UCSD-AML1 (cell line): ENCODE results near the gene ELF3.
"Not testable (repeated sequence)": the region's sequence is repeated elsewhere in the genome, so short reads cannot be mapped to it uniquely, and the experiment has no call there.

Experiments used
- DNase-seq: peaks from one replicate; lab custom pipeline; 2025; ENCODE audit not compliant: unreplicated experiment; lab: John Stamatoyannopoulos, UW

ELF3 gene

DNA sequence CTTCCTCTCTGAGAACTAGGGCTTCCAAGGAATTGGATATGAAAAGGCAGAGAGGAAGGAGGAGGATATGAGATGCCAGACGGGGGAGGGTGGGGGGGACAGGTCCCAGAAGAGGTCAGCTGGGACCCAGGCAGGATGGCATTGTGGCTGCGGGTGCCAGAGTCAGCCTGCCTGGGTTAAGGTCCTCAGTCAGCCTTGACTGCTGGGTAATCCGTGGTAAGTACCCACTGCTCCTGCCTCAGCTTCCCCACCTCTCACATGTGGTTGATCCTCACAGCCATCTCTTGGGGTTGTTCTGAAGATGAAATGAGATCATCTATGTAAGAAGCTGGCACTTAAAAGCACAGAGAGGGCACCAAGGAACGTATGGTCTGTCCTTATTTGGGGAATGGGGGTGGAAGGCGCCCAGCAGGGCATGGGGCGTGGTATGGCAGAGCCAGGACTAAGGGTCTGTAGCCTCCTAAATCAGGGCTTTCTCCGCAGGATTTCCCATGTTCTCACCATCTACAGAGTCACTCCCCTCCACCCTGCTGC lies 23.8 kb downstream of the ELF3 start:
- no peak for DNase-seq

DNA sequence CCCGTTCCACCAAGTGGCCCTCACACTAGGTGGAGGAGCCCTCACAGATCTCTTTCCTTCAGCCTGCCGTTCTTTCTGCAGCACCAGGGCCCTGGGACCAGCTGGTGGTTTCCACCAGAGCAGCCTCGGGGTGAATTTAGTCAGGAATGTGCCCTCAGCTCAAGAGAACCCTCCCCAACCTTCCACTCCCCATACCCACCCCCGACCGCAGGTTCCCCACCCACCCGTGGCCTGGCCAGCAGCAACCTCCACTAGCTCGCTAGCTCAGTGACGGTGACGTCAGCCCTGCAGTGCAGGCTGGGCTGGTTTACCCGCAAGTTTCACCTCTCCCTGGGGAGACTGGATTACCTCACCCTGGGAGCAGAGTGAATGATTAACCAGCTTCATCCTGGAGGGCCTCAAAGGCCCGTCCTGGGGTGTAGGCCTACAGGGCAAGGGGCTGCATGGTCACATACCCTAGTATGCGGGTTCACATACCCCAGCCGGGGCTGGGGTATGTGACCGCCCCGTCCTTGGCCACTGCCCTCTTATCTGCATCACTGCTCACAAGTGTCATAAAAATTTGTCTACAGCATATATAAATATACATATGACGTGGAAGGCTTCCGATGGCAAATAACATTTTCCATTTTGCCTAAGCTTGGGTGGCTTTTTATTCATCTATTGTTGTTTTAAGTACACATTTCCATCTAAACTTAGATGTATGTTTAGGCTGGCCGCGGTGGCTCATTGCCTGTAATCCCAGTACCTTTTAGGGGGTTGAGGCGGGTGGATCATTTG lies 24.5 kb downstream of the ELF3 start:
- no peak for DNase-seq

DNA sequence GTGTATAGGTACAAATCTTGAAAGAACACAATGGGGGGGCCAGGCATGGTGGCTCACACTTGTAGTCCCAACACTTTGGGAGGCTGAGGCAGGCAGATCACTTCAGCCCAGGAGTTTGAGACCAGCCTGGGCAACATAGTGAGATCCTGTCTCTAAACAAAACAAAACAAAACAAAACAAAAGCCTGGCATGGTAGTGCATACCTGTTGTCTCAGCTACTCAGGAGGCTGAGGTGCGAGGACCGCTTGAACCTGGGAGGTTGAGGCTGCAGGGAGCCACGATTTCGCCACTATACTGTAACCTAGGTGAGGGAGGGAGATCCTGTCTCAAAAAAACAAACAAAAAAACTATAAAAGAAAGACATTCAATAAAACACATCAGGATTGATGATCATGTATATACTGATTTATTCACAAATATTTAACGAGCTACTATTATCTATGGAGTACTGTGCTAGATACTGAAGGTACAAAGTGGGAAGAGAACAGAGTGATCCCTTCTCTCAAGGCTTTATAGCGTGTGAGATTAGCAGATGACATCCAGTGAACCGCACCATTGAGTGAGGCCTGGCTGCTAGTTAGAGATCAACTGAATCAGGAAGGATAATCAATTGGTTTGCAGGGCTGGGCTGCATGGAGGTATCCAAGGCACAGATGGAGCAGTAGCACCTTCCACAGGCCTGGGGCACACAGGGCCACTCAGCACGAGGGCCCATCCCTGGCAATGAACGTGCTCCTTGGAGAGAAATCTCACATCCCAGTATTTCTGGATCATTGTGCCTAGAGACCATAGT lies 26.4 kb downstream of the ELF3 start:
- no peak for DNase-seq

DNA sequence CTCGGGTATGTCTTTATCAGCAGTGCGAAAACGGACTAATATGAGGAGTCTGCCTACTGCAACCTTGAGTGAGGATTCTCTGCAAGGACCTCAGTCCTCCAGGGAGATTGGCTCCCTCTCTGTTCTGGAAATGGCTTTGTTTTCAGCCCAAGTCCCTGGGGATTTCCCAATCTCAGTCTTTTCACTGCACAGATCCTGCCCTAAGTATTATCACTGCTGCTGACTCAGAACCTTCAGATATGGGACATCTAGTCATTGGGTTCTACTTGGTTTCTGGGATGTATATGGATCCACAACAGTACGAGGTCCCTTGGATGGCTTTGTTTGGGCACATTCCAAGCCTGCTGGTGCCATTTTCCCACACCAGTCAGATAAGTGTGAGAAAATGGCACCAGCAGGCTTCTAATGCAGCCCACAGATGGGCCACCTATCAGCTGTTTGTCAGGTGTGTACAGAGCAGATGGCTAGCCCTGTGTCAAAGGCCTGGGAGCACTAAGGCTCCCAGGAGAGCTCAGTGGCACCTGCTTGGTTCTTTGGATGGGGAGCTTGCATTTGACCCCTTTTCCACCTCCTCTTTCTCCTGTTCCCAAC lies 27.4 kb downstream of the ELF3 start:
- DNase-seq: no peak

DNA sequence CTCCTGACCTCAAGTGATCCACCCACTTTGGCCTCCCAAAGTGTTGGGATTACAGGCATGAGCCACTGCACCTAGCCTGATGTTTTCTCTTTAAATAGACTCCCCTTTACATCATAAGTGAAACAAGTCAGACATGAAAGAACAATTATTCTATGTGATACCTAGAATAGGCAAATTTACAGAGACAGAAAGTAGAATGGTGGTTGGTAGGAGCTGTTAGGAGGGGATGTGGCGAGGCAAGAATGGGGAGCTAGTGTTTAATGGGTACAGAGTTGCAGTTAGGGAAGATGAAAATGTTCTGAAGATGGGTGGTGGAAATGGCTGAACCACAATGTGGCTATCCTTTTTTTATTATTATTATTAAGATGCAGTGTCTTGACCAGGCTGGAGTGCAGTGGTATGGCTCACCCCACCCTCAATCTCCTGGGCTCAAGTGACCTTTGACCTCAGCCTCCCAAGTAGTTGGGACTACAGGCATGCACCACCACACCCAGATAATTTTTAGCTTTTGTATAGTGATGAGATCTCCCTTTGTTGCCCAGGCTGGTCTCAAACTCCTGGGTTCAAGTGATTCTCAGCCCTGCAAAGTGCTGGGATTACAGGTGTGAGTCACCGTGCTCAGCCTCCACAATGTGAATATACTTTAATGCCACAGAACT lies 28.4 kb downstream of the ELF3 start:
- no peak for DNase-seq

DNA sequence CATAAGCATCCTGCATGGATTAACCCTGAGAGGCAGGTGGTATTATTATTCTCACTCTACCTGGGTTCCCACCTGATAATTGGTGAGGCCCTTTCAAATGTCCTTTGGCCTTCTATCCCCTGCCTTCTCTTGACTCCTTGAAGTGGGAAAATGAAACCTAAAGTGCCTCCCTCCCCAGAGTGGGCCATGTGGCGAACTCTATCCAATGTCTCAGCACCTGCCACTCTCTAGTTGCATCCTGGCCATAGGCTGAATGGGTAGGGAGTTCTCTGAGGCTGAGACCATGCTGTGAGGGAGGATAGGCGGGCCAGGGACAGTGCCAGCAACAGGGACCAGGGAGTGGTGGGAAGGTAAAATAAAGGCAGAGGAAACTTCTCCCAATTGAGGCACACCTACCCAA lies 35.3 kb downstream of the ELF3 start:
- DNase-seq: no peak

DNA sequence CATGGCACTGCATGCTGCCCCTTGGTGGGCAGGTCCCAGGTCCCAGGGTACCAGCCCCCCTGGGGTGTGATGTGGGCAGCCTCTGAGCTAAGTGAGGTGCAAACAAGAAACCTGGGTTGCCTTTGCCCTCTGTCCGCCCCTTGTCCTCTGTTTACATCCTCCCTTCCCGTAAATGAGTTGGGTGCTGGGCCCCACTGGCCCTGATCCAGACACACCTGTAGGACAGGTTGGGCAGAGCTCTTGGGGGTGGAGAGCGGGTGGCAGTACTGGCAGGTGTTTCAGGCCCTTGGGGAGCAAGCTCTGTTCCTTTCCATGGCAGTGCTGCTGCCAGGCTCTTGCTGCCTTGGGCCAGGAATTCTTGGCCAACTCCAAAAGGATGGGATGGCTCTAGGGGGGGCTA lies 35.8 kb downstream of the ELF3 start:
- DNase-seq: no peak

DNA sequence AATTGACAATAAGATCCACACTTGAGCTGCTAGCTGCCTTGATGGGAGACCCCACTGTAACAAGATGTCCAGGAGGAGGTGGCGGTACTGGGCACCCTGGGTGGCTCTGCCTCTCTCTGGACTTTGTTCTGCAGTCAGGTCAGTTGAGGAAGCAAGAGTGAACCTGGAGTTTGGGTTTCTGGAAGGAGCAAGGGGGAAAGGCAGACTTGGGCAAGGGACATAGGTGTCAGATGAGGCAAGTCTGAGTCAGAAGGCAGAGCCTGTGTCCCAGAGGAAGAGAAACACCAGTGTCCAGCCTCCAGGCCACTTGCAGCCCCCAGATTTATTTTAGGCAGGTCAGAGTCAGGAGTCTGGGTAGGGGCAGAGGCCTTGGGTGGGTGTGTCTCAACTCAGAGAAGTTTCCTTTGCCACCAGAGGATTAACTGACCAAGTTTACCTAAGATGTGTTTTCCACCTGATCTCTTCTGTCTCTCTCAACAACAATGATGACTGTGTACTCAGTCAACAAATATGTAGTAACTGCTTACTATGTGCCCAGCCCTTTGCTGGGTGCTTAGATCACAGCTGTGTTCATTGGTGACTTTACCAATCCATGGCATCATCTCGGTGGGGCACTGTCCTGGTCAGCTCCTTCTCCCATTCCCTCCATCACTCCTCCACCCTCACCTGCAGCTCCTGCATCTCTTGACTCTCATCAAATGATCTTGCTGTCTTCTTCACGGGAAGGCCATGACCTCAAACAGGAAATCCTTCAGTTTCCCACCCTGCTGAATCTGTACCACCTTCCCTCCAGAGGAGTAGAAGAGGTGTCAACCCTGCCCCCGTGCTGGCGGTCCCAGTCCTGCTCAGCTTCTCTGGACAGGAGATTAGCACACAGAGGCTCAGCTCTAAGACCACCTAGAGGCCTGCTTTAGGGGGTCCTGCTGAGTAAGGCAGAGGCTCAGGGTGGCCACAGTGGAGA lies 36.6 kb downstream of the ELF3 start:
- no peak for DNase-seq

DNA sequence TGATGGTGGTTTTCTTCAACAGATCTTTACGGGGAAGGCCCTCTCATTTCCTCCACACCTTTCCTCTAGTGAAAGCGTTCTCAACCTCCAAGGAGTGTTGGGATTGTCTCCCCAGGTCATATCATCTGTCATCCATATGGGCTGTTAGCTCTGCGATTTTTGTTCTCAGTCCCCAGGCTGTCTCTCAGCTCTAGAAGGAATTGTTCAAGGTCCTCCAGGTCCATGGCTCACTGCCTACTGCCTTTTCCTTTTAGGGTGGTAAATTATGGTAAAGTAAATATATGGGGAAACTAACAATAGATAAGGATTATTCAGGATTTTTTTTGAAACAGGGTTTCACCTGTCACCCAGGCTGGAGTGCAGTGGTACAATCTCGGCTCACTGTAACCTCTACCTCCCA lies 37.6 kb downstream of the ELF3 start:
- no peak for DNase-seq

DNA sequence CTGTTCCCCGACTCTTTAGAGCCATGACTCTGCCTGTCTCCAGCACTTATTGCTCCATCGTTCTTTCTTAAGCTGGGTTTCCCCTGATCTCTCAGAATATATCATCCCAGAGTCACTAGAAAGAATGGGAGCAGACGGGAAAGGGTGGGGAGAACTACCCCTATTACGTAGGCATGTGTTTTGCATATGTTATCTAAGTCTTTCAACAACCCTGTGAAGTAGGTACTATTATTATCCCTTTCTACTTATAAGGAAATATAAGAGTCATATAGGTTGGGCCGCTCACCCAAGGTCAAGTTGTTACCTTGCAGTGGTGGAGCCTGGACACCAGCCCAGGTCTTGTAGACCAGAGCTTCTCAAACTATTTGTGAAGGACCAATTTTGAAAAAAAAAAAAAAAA lies 38.7 kb downstream of the ELF3 start:
- DNase-seq: no peak

DNA sequence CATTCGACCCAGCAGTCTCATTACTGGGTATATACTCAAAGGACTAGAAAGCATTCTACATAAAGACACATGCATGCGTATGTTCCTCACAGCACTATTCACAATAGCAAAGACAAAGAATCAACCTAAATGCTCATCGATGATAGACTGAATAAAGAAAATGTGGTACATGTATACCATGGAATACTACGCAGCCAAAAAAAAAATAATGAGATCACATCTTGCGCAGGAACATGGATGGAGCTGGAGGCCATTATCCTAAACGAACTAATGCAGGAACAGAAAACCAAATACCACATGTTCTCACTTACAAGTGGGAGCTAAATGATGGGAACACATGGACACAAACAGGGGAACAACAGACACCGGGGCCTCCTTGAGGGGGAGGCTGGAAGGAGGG lies 43.7 kb downstream of the ELF3 start:
- DNase-seq: no peak

DNA sequence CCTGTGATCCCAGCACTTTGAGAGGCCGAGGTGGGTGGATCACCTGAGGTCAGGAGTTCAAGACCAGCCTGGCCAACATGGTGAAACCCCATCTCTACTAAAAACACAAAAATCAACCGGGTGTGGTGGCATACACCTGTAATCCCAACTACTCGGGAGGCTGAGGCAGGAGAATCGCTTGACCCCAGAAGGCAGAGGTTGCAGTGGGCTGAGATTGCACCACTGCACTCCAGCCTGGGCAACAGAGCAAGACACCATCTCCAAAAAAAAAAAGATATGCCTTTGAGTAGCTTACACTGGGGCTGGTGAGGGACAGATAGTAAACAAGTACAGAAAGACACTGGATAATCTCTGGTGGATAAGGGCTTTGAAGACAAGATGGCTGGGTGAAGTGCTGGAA lies 44.3 kb downstream of the ELF3 start:
- DNase-seq: not testable (repeated sequence)

DNA sequence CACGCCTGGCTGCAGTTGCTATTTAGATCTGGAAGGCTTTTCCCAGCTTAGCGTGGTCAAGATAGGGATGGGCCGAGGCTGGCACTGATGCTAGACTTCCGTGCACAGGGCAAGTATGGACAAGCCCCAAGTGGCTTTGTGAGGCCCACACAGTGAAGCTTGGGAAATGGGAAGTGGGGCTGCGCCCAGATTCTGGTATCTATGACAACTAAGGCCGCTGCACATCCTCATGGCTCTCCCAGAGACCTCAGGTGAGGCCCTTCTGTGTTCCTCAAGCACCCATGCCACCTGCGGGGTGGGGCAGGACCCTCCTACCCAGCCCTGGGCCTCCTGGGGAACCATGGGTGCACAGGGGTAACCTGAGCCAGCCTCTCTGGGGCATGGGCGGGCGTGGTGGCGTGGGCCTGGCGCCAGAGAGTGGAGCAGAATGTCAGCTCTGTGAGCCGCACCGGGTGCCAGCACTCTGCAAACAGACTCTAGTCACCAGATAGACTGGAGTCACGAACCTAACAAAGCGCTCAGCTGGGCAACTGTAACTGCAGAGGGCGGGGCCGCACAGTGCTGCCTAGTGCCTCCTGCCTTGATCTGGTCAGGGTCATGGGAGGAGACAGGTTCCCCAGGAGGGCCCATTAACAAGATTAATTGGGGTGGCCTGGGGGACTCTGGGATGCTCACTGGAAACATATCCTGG lies 46.4 kb downstream of the ELF3 start:
- DNase-seq: no peak

DNA sequence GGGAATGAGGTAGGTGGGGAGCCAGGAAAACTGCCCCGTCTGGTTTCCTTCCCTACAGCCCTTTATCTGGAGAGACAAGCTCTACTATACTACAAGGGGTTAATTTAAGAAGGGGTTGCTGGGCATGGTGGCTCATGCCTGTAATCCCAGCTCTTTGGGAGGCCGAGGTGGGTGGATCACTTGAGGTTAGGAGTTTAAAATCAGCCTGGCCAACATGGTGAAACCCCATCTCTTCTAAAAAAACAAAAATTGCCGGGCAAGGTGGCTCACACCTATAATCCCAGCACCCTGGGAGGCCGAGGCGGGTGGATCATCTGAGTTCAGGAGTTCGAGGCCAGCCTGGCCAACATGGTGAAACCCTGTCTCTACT lies 46.9 kb downstream of the ELF3 start:
- not testable (repeated sequence) for DNase-seq

DNA sequence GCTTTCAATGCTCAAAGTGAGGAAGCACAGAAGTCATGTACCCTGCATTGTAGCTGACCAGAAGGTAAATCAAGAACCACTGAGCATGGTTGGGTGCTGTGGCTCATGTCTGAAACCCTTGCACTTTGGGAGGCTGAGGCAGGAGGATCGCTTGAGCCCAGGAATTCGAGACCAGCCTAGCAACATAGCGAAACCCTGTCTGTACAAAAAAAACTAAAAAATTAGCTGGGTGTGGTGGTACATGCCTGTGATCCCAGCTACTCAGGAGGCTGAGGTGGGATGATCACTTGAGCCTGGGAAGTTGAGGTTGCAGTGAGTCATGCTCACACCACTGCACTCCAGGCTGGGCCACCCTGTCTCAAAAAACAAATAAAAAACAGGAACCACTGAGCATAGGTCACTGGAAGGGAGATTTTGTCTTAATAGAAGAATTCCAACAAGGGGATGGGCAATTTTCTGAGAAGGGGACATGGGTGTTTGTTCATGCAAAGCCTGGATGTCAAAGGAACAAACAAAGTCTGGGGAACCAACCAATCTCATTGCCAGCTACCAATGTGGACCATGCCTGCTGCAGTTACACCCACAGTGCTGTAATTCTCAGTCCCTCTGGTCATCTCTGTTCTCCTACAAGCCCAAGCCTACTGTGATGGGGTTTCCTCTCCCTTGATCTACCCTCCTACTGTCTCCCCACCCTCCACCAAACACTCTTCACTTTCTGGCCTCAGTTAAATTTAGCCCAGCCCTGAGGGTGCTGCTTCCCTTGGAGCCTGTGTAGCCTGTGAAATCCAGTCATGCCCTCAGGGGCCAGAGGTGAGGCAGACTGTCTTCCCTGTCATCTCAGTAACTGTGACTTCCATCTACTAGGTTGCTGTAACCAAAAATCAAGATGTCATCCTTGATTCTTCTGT lies 47.9 kb downstream of the ELF3 start:
- no peak for DNase-seq

DNA sequence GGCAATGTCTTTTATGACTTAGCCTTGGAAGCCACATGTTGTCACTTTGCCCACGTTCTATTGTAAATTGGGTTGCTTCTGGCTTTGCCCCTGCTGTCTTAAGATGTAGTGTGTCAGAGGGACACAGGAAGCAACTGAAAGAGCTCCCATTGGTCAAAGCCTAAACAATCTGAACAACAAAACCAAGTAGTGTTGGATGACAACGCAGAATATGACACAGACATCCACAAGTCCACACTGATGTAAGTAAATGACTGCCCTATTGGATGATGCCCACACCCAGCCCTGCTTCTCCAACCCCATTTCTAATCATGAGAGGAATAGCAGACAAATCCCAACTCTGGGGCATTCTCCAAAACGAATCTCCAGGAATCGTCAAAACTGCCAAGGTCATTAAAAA lies 50.7 kb downstream of the ELF3 start:
- no peak for DNase-seq

DNA sequence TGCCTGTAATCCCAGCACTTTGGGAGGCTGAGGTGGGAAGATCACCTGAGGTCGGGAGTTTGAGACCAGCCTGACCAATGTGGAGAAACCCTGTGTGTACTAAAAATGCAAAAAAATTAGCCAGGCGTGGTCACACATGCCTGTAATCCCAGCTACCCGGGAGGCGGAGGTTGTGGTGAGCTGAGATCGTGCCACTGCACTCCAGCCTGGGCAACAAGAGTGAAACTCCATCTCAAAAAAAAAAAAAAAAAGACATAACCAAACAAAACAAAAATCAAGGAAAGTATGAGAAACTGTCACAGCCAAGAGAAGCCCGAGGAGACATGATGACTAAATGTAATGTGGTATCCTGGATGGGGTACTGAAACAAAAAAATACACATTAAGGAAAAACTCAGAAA lies 51.4 kb downstream of the ELF3 start:
- DNase-seq: not testable (repeated sequence)

DNA sequence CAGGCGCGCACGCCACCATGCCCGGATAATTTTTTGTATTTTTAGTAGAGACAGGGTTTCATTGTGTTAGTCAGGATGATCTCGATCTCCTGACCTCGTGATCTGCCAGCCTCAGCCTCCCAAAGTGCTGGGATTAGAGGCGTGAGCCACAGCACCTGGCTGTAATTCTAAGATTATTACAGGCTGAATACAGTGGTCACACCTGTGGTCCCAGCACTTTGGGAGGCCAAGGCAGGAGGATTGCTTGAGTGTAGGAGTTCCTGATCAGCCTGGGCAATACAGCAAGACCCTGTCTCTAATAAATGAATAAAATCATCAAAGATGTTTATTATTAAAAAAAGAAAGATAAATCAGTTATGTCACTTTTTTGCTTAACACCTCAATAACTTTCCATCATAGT lies 52.2 kb downstream of the ELF3 start:
- not testable (repeated sequence) for DNase-seq

DNA sequence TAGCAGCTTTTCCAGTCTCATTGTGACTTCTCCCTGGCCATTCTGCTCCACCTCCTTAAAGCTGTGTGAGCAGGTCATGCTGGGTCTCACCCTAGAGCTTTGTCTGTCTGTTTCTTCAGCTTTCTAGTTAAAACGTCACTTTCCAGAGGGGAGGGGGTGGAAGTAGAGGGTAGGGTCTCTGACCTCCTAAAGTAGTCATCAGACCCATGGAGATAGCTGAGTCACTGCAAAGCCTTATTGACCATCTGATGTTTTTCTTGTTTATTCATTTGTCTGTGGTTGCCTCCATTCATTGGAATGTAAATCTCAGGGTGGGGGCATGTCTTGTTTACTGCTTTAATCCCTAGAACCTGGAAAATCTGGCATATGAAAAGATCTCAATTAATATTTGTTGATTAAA lies 52.7 kb downstream of the ELF3 start:
- no peak for DNase-seq
